NCI-H2227 (cell line): Measurements from ENCODE around the gene PRKCA.
"Not testable (repeated sequence)": the region's sequence is repeated elsewhere in the genome, so short reads cannot be mapped to it uniquely, and the experiment has no call there.

Experiments used
- DNase-seq: peaks from one replicate; lab custom pipeline; 2025; ENCODE audit not compliant: unreplicated experiment; lab: John Stamatoyannopoulos, UW

Gene PRKCA

GRCh38 chr17:66698270-66698669, 395.9 kb downstream of the PRKCA start:
- no peak for DNase-seq

- no peak for DNase-seq
Observed at GRCh38 chr17:66701462-66701861, 399.0 kb downstream of the PRKCA start.

GRCh38 chr17:66702106-66702936, 399.9 kb downstream of the PRKCA start:
- DNase-seq, result no peak

GRCh38 chr17:66704858-66705520, 402.6 kb downstream of the PRKCA start:
- DNase-seq, result peak; percentile 34

GRCh38 chr17:66706851-66707450, 404.5 kb downstream of the PRKCA start:
- DNase-seq, result no peak

GRCh38 chr17:66711401-66711800, 409.0 kb downstream of the PRKCA start:
- DNase-seq, result peak; percentile 18

GRCh38 chr17:66711881-66712321, 409.5 kb downstream of the PRKCA start:
- DNase-seq, result peak; percentile 18

GRCh38 chr17:66712453-66712852, 410.0 kb downstream of the PRKCA start:
- no peak for DNase-seq

GRCh38 chr17:66713021-66713532, 410.7 kb downstream of the PRKCA start:
- not testable (repeated sequence) for DNase-seq

GRCh38 chr17:66713533-66714042, 411.2 kb downstream of the PRKCA start:
- DNase-seq, result peak; percentile 16

- peak; percentile 20 for DNase-seq
Observed at GRCh38 chr17:66714046-66715023, 411.9 kb downstream of the PRKCA start.

- DNase-seq, result peak; percentile 25
Observed at GRCh38 chr17:66715076-66715675, 412.8 kb downstream of the PRKCA start.

GRCh38 chr17:66715745-66716156, 413.3 kb downstream of the PRKCA start:
- peak; percentile 92 for DNase-seq

- DNase-seq, result peak; percentile 99
Observed at GRCh38 chr17:66716236-66717026, 414.0 kb downstream of the PRKCA start.

- DNase-seq, result peak; percentile 52
Observed at GRCh38 chr17:66717641-66718058, 415.2 kb downstream of the PRKCA start.

- DNase-seq, result no peak
Observed at GRCh38 chr17:66720027-66720426, 417.6 kb downstream of the PRKCA start.

GRCh38 chr17:66720567-66720966, 418.2 kb downstream of the PRKCA start:
- no peak for DNase-seq

GRCh38 chr17:66722341-66722740, 419.9 kb downstream of the PRKCA start:
- no peak for DNase-seq
